ENCODE data around the gene PLCH2.
A peak's percentile ranks its signal among the peaks of the same experiment; 100 is the strongest.
"Not testable (repeated sequence)": the region's sequence is repeated elsewhere in the genome, so short reads cannot be mapped to it uniquely, and the experiment has no call there.

Gene PLCH2

GRCh38 chr1:2437617-2438016 lies 38.5 kb upstream of the PLCH2 start:
- no peaks in the 10 kb centered on the region for H3K4me1 Mint-ChIP-seq
- H3K9me3 Mint-ChIP-seq, result no peaks in the 10 kb centered on the region
- no peaks in the 10 kb centered on the region for H3K36me3 Mint-ChIP-seq
- no peak overlapping the region for H3K4me3 Mint-ChIP-seq
- no peak for ATAC-seq
- H3K27ac Mint-ChIP-seq, result no peak overlapping the region
- H3K27me3 Mint-ChIP-seq, result peaks cover 43% of the 10 kb centered on the region

GRCh38 chr1:2438038-2438437 lies 38.1 kb upstream of the PLCH2 start:
- Mint-ChIP-seq H3K9me3 (no peaks in the 10 kb centered on the region), H3K36me3 (no peaks in the 10 kb centered on the region), H3K4me3 (no peak overlapping the region), H3K27ac (no peak overlapping the region), H3K27me3 (peaks cover 47% of the 10 kb centered on the region), H3K4me1 (no peaks in the 10 kb centered on the region)
- no peak for ATAC-seq

- peaks cover 47% of the 10 kb centered on the region for H3K27me3 Mint-ChIP-seq
- H3K4me3 Mint-ChIP-seq, result no peak overlapping the region
- no peak for ATAC-seq
- H3K27ac Mint-ChIP-seq, result no peak overlapping the region
- H3K36me3 Mint-ChIP-seq, result no peaks in the 10 kb centered on the region
- no peaks in the 10 kb centered on the region for H3K4me1 Mint-ChIP-seq
- no peaks in the 10 kb centered on the region for H3K9me3 Mint-ChIP-seq
Measured at GRCh38 chr1:2438641-2439040, 37.4 kb upstream of the PLCH2 start.

- peaks cover 48% of the 10 kb centered on the region for H3K27me3 Mint-ChIP-seq
- H3K36me3 Mint-ChIP-seq, result no peaks in the 10 kb centered on the region
- H3K4me3 Mint-ChIP-seq, result no peak overlapping the region
- no peak for ATAC-seq
- H3K4me1 Mint-ChIP-seq, result no peaks in the 10 kb centered on the region
- no peaks in the 10 kb centered on the region for H3K9me3 Mint-ChIP-seq
- no peak overlapping the region for H3K27ac Mint-ChIP-seq
Measured at GRCh38 chr1:2439369-2439768, 36.7 kb upstream of the PLCH2 start.

GRCh38 chr1:2440346-2440745 lies 35.7 kb upstream of the PLCH2 start:
- H3K4me3 Mint-ChIP-seq, H3K4me1 Mint-ChIP-seq, H3K36me3 Mint-ChIP-seq, H3K27ac Mint-ChIP-seq, H3K9me3 Mint-ChIP-seq: not testable (repeated sequence)
- peaks cover 49% of the 10 kb centered on the region for H3K27me3 Mint-ChIP-seq
- ATAC-seq, result peak; percentile 3

- H3K27ac Mint-ChIP-seq, result no peak overlapping the region
- H3K4me3 Mint-ChIP-seq, result no peak overlapping the region
- H3K4me1 Mint-ChIP-seq, result peaks cover 4% of the 10 kb centered on the region
- no peak for ATAC-seq
- H3K27me3 Mint-ChIP-seq, result peaks cover 49% of the 10 kb centered on the region
- H3K36me3 Mint-ChIP-seq, result no peaks in the 10 kb centered on the region
- H3K9me3 Mint-ChIP-seq, result no peaks in the 10 kb centered on the region
Measured at GRCh38 chr1:2441746-2442145, 34.3 kb upstream of the PLCH2 start.

- no peaks in the 10 kb centered on the region for H3K36me3 Mint-ChIP-seq
- H3K27ac Mint-ChIP-seq, result no peak overlapping the region
- no peak for ATAC-seq
- H3K9me3 Mint-ChIP-seq, result no peaks in the 10 kb centered on the region
- H3K4me1 Mint-ChIP-seq, result peaks cover 8% of the 10 kb centered on the region
- no peak overlapping the region for H3K4me3 Mint-ChIP-seq
- peaks cover 42% of the 10 kb centered on the region for H3K27me3 Mint-ChIP-seq
Measured at GRCh38 chr1:2442661-2443060, 33.4 kb upstream of the PLCH2 start.

GRCh38 chr1:2443277-2444137 lies 32.6 kb upstream of the PLCH2 start:
- Mint-ChIP-seq H3K4me3 (no peak overlapping the region), H3K27me3 (peaks cover 33% of the 10 kb centered on the region), H3K36me3 (no peaks in the 10 kb centered on the region), H3K9me3 (no peaks in the 10 kb centered on the region), H3K27ac (no peak overlapping the region), H3K4me1 (peaks cover 8% of the 10 kb centered on the region)
- ATAC-seq, result no peak

GRCh38 chr1:2444138-2444591 lies 31.9 kb upstream of the PLCH2 start:
- Mint-ChIP-seq H3K9me3 (no peaks in the 10 kb centered on the region), H3K4me1 (peaks cover 8% of the 10 kb centered on the region), H3K27ac (no peak overlapping the region), H3K27me3 (peaks cover 31% of the 10 kb centered on the region), H3K4me3 (no peak overlapping the region), H3K36me3 (no peaks in the 10 kb centered on the region)
- no peak for ATAC-seq

- no peak overlapping the region for H3K4me3 Mint-ChIP-seq
- H3K9me3 Mint-ChIP-seq, result no peaks in the 10 kb centered on the region
- peaks cover 31% of the 10 kb centered on the region for H3K27me3 Mint-ChIP-seq
- no peaks in the 10 kb centered on the region for H3K36me3 Mint-ChIP-seq
- no peak overlapping the region for H3K27ac Mint-ChIP-seq
- peaks cover 8% of the 10 kb centered on the region for H3K4me1 Mint-ChIP-seq
- ATAC-seq, result no peak
Measured at GRCh38 chr1:2445162-2445822, 30.8 kb upstream of the PLCH2 start.

GRCh38 chr1:2445823-2446215 lies 30.3 kb upstream of the PLCH2 start:
- Mint-ChIP-seq H3K4me3 (no peak overlapping the region), H3K36me3 (no peaks in the 10 kb centered on the region), H3K9me3 (no peaks in the 10 kb centered on the region), H3K4me1 (peaks cover 8% of the 10 kb centered on the region), H3K27me3 (peaks cover 31% of the 10 kb centered on the region), H3K27ac (no peak overlapping the region)
- no peak for ATAC-seq

GRCh38 chr1:2446394-2446793 lies 29.7 kb upstream of the PLCH2 start:
- Mint-ChIP-seq H3K27ac (no peak overlapping the region), H3K27me3 (peaks cover 29% of the 10 kb centered on the region), H3K4me3 (no peak overlapping the region), H3K4me1 (peaks cover 8% of the 10 kb centered on the region), H3K9me3 (no peaks in the 10 kb centered on the region), H3K36me3 (no peaks in the 10 kb centered on the region)
- ATAC-seq, result no peak

- no peak for ATAC-seq
- no peak overlapping the region for H3K4me3 Mint-ChIP-seq
- H3K27ac Mint-ChIP-seq, result no peak overlapping the region
- H3K27me3 Mint-ChIP-seq, result peaks cover 25% of the 10 kb centered on the region
- H3K9me3 Mint-ChIP-seq, result no peaks in the 10 kb centered on the region
- H3K4me1 Mint-ChIP-seq, result peaks cover 8% of the 10 kb centered on the region
- no peaks in the 10 kb centered on the region for H3K36me3 Mint-ChIP-seq
Measured at GRCh38 chr1:2446861-2447260, 29.2 kb upstream of the PLCH2 start.

GRCh38 chr1:2447276-2448097 lies 28.6 kb upstream of the PLCH2 start:
- no peak for ATAC-seq
- Mint-ChIP-seq H3K9me3 (no peaks in the 10 kb centered on the region), H3K27me3 (peaks cover 21% of the 10 kb centered on the region), H3K36me3 (no peaks in the 10 kb centered on the region), H3K27ac (no peak overlapping the region), H3K4me3 (no peak overlapping the region), H3K4me1 (peaks cover 8% of the 10 kb centered on the region)

GRCh38 chr1:2448098-2448445 lies 28.0 kb upstream of the PLCH2 start:
- H3K4me1 Mint-ChIP-seq, result peaks cover 8% of the 10 kb centered on the region
- no peaks in the 10 kb centered on the region for H3K36me3 Mint-ChIP-seq
- peaks cover 21% of the 10 kb centered on the region for H3K27me3 Mint-ChIP-seq
- no peak overlapping the region for H3K27ac Mint-ChIP-seq
- H3K9me3 Mint-ChIP-seq, result no peaks in the 10 kb centered on the region
- H3K4me3 Mint-ChIP-seq, result no peak overlapping the region
- no peak for ATAC-seq

Measured in stimulated activated memory B cell treated with anti-CD40 and anti-IgM and Interleukin-4, amounts not matched to agents 10 μg/mL and 1 μg/mL and 100 μg/mL, for 72 hours (primary cell).